ENCODE results near the gene ADCY5. TPM values are rescaled to one million over a fixed set of nuclear protein-coding genes. Genes with fewer than 3 reads are reported as not detected.

ADCY5 gene
- total RNA-seq, 2 donors from 2014 or later, result 5.6 to 7.8 TPM

DNA sequence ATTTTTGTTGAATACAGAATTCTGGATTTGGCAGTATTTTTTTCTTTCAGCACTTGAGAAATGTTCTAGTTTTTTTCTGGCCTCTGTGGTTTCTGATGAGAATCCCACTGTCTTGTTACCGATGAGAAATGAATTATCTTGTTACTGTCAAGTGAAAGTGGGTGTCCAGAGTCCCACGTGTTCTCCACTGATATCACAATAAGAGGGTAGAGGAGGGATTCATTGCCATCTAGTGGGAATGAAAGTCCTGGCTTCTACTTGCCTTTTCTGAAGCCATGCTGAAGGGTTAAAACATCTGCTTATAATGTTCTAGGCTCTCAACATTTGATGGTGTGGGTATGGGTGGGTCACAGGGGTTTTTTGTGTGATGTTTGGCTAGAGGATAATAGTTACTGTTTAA is 181.1 kb downstream of the ADCY5 start:
- Histone ChIP-seq H3K27ac (no peak overlapping the region), H3K27me3 (no peaks in the 10 kb centered on the region), H3K4me3 (no peak overlapping the region), H3K9ac (ENCODE audit: low read depth in 2 of 2, low read length in 2 of 2) (no peak overlapping the region), H3K4me1 (no peaks in the 10 kb centered on the region), H3K36me3 (no peaks in the 10 kb centered on the region), H3K9me3 (no peaks in the 10 kb centered on the region)
- intact Hi-C loops (cut with DNase I), result no loop called here
- DNase-seq, result no peak
- TF ChIP-seq, protein P1, sequence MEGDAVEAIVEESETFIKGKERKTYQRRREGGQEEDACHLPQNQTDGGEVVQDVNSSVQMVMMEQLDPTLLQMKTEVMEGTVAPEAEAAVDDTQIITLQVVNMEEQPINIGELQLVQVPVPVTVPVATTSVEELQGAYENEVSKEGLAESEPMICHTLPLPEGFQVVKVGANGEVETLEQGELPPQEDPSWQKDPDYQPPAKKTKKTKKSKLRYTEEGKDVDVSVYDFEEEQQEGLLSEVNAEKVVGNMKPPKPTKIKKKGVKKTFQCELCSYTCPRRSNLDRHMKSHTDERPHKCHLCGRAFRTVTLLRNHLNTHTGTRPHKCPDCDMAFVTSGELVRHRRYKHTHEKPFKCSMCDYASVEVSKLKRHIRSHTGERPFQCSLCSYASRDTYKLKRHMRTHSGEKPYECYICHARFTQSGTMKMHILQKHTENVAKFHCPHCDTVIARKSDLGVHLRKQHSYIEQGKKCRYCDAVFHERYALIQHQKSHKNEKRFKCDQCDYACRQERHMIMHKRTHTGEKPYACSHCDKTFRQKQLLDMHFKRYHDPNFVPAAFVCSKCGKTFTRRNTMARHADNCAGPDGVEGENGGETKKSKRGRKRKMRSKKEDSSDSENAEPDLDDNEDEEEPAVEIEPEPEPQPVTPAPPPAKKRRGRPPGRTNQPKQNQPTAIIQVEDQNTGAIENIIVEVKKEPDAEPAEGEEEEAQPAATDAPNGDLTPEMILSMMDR (IDR thresholded peaks at IDR 0.05), result no peak

DNA sequence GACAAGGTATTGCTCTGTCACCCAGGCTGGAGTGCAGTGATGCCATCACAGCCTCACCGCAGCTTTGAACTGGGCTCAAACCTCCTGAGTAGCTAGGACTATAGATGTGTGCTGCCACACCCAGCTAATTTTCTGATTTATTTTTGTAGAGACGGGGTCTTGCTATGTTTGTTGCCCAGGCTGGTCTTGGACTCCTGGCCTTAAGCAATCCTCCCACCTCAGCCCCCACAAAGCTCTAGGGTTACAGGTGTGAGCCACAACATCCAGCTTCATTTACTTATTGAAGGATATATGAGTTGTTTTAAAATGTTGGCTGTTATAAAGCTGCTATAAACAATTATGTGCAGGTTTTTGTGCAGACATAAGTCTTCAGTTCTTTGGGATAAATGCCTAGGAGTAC is 184.9 kb downstream of the ADCY5 start:
- Histone ChIP-seq H3K9ac (ENCODE audit: low read depth in 2 of 2, low read length in 2 of 2) (no peak overlapping the region), H3K4me1 (no peaks in the 10 kb centered on the region), H3K9me3 (no peaks in the 10 kb centered on the region), H3K4me3 (no peak overlapping the region), H3K27ac (no peak overlapping the region), H3K27me3 (no peaks in the 10 kb centered on the region), H3K36me3 (no peaks in the 10 kb centered on the region)
- no peak for DNase-seq
- TF ChIP-seq, protein P1 (IDR thresholded peaks at IDR 0.05), result no peak
- intact Hi-C loops (cut with DNase I), result no loop called here

DNA sequence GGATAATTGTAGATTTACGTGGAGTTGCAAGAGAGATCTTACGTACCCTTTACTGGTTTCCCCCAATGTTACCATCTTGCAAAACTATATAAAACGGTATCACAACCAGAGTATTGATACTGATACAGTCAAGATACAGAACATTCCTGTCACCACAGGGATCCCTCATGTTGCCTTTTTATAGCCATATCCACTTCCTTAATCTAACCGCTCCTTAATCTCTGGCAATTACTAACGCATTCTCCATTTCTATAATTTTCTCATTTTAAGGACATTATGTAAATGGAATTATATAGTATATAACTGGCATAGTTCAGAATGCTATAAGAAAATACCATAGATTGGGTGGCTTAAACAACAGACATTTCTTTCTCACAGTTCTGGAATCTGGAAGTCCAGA is 186.0 kb downstream of the ADCY5 start:
- no peak for DNase-seq
- intact Hi-C loops (cut with DNase I), result no loop called here
- Histone ChIP-seq H3K27ac (no peak overlapping the region), H3K36me3 (no peaks in the 10 kb centered on the region), H3K4me1 (no peaks in the 10 kb centered on the region), H3K9me3 (no peaks in the 10 kb centered on the region), H3K27me3 (no peaks in the 10 kb centered on the region), H3K4me3 (no peak overlapping the region), H3K9ac (ENCODE audit: low read depth in 2 of 2, low read length in 2 of 2) (no peak overlapping the region)
- TF ChIP-seq, protein P1 (IDR thresholded peaks at IDR 0.05), result no peak

DNA sequence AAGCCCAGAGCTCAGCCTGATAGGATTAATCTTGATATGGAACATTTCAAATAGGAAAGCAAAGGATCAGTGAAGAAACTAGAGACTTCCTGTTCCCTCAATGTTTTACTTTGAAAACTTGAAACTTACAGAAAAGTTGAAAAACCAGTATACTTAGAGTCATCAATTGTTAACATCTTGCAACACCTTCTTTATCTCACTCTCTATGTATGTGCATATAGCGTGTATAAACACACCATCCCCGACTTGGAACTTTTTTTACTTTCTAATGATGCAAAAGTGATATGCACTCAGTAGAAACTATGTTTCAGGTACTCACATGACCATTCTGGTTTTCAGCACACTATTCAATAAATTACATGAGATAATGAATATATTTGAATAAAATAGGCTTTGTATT is 186.7 kb downstream of the ADCY5 start:
- H3K9me3 ChIP-seq, result no peaks in the 10 kb centered on the region
- no peak overlapping the region for H3K9ac ChIP-seq (ENCODE audit: low read depth in 2 of 2, low read length in 2 of 2)
- intact Hi-C loops (cut with DNase I), result no loop called here
- no peak overlapping the region for H3K4me3 ChIP-seq
- TF ChIP-seq, protein P1 (IDR thresholded peaks at IDR 0.05), result no peak
- H3K4me1 ChIP-seq, result no peaks in the 10 kb centered on the region
- H3K27me3 ChIP-seq, result no peaks in the 10 kb centered on the region
- H3K27ac ChIP-seq, result no peak overlapping the region
- no peak for DNase-seq
- no peaks in the 10 kb centered on the region for H3K36me3 ChIP-seq

DNA sequence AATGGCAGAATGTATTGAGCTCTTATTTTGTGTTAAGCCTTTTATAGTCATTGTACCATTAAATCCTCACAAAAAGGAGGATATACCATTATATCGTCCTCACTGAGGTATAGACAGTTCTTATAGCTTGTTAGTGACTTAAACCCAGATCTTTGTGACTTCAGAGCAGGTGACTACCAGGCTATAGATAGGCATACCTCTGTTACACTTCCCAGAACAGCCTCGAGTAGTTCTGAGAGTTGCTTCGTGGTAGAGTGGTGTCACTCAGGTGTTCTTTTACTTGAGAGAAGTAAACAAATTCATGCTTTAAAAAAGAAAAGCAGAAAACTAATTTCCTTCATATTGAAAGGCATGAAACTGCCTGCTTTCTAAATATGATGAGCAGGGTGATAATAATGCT is 187.2 kb downstream of the ADCY5 start:
- no peak for DNase-seq
- H3K4me3 ChIP-seq, result no peak overlapping the region
- no peaks in the 10 kb centered on the region for H3K9me3 ChIP-seq
- intact Hi-C loops (cut with DNase I), result no loop called here
- H3K27me3 ChIP-seq, result no peaks in the 10 kb centered on the region
- TF ChIP-seq, protein P1 (IDR thresholded peaks at IDR 0.05), result no peak
- H3K4me1 ChIP-seq, result no peaks in the 10 kb centered on the region
- H3K9ac ChIP-seq (ENCODE audit: low read depth in 2 of 2, low read length in 2 of 2), result no peak overlapping the region
- no peak overlapping the region for H3K27ac ChIP-seq
- no peaks in the 10 kb centered on the region for H3K36me3 ChIP-seq
